GM12864 (cell line): Measurements from ENCODE around the gene SEC61A2.

Experiments
- DNase-seq: peaks from one replicate; pipeline ENCODE4 v3.0.0-alpha.2; 2011; ENCODE audit warnings: low read depth
- H3K4me3 ChIP-seq: 2 replicates; pipeline ENCODE4 v1.5.1; 2011; ENCODE audit warnings: mild to moderate bottlenecking, low read depth, low read length, control low read depth
- TF ChIP-seq, protein P1 (sequence below): IDR thresholded peaks from 2 replicates; pipeline ENCODE4 v1.5.1; 2011; ENCODE audit warnings: low read depth, mild to moderate bottlenecking, moderate library complexity, low read length, control low read depth, inconsistent platforms; ENCODE audit errors: missing control alignments

The SEC61A2 gene

DNA sequence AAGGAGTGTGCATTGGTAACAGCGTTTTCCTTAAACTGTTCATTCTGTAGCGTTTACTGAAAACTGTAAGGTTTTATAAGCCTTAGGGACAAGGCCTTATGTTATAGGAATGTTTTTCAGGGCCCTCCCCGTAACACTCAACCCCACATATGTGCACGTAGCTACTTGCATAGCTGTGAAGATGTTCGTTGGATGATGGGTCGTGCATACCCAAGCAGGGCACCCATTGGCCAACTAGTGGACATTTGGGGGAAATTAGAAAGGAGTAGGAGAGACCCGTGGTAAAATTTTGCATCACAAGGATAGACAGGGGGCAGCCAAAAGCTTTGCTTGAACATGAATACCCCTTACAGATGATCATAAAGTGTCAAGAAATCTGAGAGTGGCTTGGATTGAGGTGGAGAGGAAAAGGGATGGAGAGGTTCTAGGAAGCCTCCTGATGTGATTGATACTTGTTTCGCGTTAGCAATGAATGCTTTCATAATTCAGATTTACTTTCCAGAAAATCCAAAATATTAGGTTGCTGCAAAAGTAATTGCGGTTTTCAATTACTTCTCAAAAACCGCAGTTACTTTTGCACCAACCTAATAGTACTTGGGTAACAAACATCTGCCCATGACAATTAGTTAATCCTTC, 878 bp downstream of the SEC61A2 start:
- TF ChIP-seq, protein P1, sequence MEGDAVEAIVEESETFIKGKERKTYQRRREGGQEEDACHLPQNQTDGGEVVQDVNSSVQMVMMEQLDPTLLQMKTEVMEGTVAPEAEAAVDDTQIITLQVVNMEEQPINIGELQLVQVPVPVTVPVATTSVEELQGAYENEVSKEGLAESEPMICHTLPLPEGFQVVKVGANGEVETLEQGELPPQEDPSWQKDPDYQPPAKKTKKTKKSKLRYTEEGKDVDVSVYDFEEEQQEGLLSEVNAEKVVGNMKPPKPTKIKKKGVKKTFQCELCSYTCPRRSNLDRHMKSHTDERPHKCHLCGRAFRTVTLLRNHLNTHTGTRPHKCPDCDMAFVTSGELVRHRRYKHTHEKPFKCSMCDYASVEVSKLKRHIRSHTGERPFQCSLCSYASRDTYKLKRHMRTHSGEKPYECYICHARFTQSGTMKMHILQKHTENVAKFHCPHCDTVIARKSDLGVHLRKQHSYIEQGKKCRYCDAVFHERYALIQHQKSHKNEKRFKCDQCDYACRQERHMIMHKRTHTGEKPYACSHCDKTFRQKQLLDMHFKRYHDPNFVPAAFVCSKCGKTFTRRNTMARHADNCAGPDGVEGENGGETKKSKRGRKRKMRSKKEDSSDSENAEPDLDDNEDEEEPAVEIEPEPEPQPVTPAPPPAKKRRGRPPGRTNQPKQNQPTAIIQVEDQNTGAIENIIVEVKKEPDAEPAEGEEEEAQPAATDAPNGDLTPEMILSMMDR = peak; percentile 65

DNA sequence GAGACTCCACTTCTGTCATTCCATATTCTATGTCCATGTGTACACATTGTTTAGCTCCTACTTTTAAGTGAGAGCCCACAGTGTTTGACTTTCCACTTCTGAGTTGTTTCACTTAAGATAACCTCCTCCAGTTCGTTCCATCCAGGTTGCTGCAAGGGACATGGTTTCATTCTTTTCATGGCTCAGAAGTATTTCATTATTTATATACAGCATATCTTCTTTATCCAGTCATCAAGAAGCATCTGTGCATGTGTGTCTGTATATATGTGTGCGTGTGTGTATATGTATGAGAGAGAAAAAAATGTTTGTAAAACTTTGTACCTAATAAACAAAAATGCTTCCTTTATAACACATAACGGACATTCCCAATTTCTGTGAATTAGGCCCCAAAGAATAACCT, 6.2 kb downstream of the SEC61A2 start:
- TF ChIP-seq, protein P1 = no peak
- no peak overlapping the region for H3K4me3 ChIP-seq
- DNase-seq = no peak

More for the DNA sequence above, 878 bp downstream of the SEC61A2 start:
- peak overlapping the region; percentile 92 for H3K4me3 ChIP-seq
- DNase-seq = peak; percentile 53

DNA sequence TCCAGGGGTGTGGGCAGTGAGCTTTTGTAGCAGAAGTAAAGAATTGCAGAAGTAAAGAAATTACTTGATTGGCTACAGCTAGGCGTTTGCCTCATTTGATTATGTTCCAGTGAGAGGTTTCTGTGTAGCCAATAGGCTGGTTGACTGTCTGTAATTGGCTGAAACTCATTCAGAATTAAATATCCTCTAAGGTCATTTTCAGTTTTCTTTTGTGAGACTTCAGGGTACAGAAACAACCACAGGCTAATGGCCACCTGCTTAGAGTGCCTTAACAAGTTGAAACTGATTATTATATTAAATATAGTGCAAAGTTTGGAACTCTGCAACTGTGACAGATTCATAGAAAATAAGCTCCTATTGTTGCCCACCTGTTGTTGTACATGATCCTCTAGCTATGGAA, 10.6 kb downstream of the SEC61A2 start:
- DNase-seq = no peak
- TF ChIP-seq, protein P1 = no peak
- H3K4me3 ChIP-seq = no peak overlapping the region

DNA sequence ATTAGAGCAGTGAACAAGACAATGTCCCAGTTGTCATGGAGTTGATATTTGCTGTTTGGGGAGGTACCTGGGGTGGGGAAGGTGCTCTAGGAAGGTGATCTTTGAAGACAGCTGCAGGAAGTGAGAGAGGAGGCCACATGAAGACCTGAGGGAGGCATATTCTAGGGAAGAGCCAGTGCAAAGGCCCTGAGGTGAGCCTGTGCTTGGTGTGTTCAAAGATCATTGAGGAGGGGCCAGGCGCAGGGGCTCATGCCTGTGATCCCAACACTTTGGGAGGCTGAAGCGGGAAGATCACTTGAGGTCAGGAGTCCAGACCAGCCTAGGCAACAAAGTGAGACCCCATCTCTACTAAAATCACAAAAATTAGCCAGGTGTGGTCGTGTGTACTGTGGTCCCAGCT, 15.1 kb downstream of the SEC61A2 start:
- TF ChIP-seq, protein P1 = no peak
- DNase-seq = no peak
- no peak overlapping the region for H3K4me3 ChIP-seq

DNA sequence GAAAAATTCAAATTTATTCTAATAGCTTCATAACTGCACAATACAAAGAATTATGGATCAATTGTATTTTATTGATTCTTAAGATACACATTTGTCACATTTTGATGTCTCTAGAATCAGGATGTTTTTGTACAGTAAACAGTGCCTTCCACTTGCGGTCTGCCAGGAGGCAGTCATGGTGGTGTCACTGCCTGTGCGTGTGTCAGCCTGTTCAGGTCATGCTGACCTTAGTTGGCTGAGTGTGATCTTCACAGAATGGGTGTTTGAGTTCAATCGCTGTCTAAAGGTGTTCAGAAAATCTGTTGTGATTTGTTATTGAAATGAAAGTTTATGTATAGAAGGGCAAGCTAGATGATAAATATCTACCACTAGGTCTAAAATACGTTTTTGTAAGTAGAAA, 20.7 kb downstream of the SEC61A2 start:
- no peak for DNase-seq
- no peak overlapping the region for H3K4me3 ChIP-seq
- TF ChIP-seq, protein P1 = no peak

DNA sequence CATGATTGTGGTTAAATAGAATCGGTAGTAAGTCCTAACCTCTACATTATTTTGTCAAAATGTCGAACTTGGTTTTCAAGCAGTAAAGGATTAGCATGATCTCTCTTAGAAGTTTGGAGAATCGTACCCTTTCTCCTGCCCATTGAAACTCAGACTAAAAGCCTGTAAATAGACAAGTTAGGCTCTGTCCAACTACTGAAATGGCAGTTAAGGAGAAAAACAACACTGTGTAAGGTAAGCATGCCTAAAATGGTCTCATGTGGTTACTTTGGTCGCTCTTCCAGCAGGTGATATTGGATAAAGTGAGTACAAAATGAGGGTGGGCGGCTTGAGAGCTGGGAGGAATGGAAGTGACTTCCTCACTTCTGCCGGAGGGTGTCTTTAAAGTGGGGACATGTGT, 25.0 kb downstream of the SEC61A2 start:
- no peak for DNase-seq
- TF ChIP-seq, protein P1 = no peak
- H3K4me3 ChIP-seq = no peak overlapping the region
